H1 (cell line): ENCODE results near the gene PTGES2. TPM values are rescaled to one million over a fixed set of nuclear protein-coding genes. Genes with fewer than 3 reads are reported as not detected.

Experiments used
- CTCF ChIA-PET: fragments of 300-600 bp; sonication (Branson Sonifier 250); formaldehyde crosslinking; loops from one replicate; lab custom pipeline; 2021; ENCODE audit not compliant: partially characterized antibody; lab: Charles Lee
- POLR2A ChIA-PET: fragments of 300-600 bp; sonication (Branson Sonifier 250); formaldehyde crosslinking; loops from one replicate; lab custom pipeline; 2021; ENCODE audit warnings: inconsistent platforms; ENCODE audit not compliant: partially characterized antibody; lab: Charles Lee
- DNase-seq, 2 experiments: peaks; one replicate each; pipeline versions ENCODE4 v3.0.0 to v3.0.0-alpha.2; 2010 to 2022; ENCODE audit warnings: low spot score in 2 of 2, low read depth in 1 of 2, mixed read lengths in 1 of 2
- FAIRE-seq: peaks from 2 replicates; lab custom pipeline; 2011; peaks lifted over from hg19 to GRCh38; lab: Jason Lieb, UNC
- H2AFZ ChIP-seq: 2 replicates; pipeline ENCODE4 v1.8.1; 2012; ENCODE audit warnings: low read length, inconsistent platforms
- H2AK5ac ChIP-seq: 2 replicates; pipeline ENCODE4 v1.6.1; 2013; ENCODE audit warnings: low read depth, low read length
- H2BK120ac ChIP-seq: replicated peaks from 2 replicates; pipeline ENCODE3; 2013; ENCODE audit warnings: low read depth, low read length, inconsistent platforms
- H2BK12ac ChIP-seq: 2 replicates; pipeline ENCODE4 v1.6.1; 2013; ENCODE audit warnings: low read depth, low read length
- H2BK15ac ChIP-seq: 2 replicates; pipeline ENCODE4 v1.6.1; 2013; ENCODE audit warnings: low read length
- H2BK20ac ChIP-seq: 2 replicates; pipeline ENCODE4 v1.6.1; 2013; ENCODE audit warnings: low read length
- H2BK5ac ChIP-seq: 2 replicates; pipeline ENCODE4 v1.6.1; 2013; ENCODE audit warnings: low read depth, low read length
- H3K14ac ChIP-seq: 2 replicates; pipeline ENCODE4 v1.6.1; 2013; ENCODE audit warnings: inconsistent platforms; ENCODE audit not compliant: insufficient read length
- H3K18ac ChIP-seq: 2 replicates; pipeline ENCODE4 v1.6.1; 2013; ENCODE audit warnings: low read length; ENCODE audit errors: extremely low read depth
- H3K23ac ChIP-seq: 2 replicates; pipeline ENCODE4 v1.6.1; 2013; ENCODE audit warnings: inconsistent platforms; ENCODE audit not compliant: insufficient read length
- H3K23me2 ChIP-seq: 2 replicates; pipeline ENCODE4 v1.6.1; 2013; ENCODE audit warnings: low read depth, low read length
- H3K27ac ChIP-seq: 2 replicates; pipeline ENCODE4 v1.6.1; 2011; ENCODE audit warnings: low read depth, low read length, inconsistent platforms
- H3K27me3 ChIP-seq, 4 experiments: replicated peaks in 1 of 4; 1 replicate in 1 of 4; 2 replicates in 3 of 4; pipeline versions ENCODE4 v1.6.1 to v1.8.1; 2011 to 2013; ENCODE audit warnings: low read length in 3 of 4, mild to moderate bottlenecking in 3 of 4, inconsistent platforms in 2 of 4, mixed read lengths in 2 of 4, moderate library complexity in 1 of 4; ENCODE audit not compliant: control insufficient read depth in 3 of 4, insufficient read depth in 3 of 4; ENCODE audit errors: extremely low read depth in 1 of 4
- H3K36me3 ChIP-seq, 4 experiments: 2 replicates each; pipeline versions ENCODE4 v1.6.1 to v1.8.1; 2011 to 2013; ENCODE audit warnings: mild to moderate bottlenecking in 4 of 4, low read length in 3 of 4, moderate library complexity in 2 of 4, control low read depth in 1 of 4, inconsistent platforms in 1 of 4; ENCODE audit not compliant: insufficient read depth in 4 of 4, control insufficient read depth in 2 of 4
- H3K4ac ChIP-seq: replicated peaks from 2 replicates; pipeline ENCODE3; 2013; ENCODE audit warnings: low read length, low read depth, mixed read lengths, inconsistent platforms; ENCODE audit not compliant: insufficient read length
- H3K4me1 ChIP-seq, 4 experiments: replicated peaks in 1 of 4; 1 replicate in 1 of 4; 2 replicates in 3 of 4; pipeline versions ENCODE4 v1.6.1 to v1.8.1; 2011 to 2013; ENCODE audit warnings: low read length in 3 of 4, inconsistent platforms in 2 of 4, mixed read lengths in 1 of 4; ENCODE audit not compliant: insufficient read depth in 4 of 4, control insufficient read depth in 3 of 4
- H3K4me2 ChIP-seq, 2 experiments: 2 replicates each; pipeline versions ENCODE4 v1.6.1 to v1.8.1; 2011 to 2013; ENCODE audit warnings: low read depth in 2 of 2, low read length in 2 of 2, control low read depth in 1 of 2, inconsistent platforms in 1 of 2, mild to moderate bottlenecking in 1 of 2; ENCODE audit not compliant: insufficient read depth in 1 of 2
- H3K4me3 ChIP-seq, 4 experiments: fragments of 200-600, 300-600 bp in 1 of 4; sonication (generic), shearing (Covaris generic), sonication (Bioruptor Twin) in 1 of 4; 2 replicates each; pipeline versions ENCODE4 v1.5.1 to v1.8.1; 2011 to 2016; ENCODE audit warnings: low read length in 4 of 4, low read depth in 3 of 4, control low read depth in 2 of 4, inconsistent platforms in 2 of 4, mild to moderate bottlenecking in 2 of 4, mixed read lengths in 1 of 4, moderate library complexity in 1 of 4; ENCODE audit not compliant: insufficient read depth in 2 of 4; ENCODE audit errors: extremely low read depth in 1 of 4
- H3K56ac ChIP-seq: replicated peaks from 2 replicates; pipeline ENCODE3; 2013; ENCODE audit warnings: low read depth, mild to moderate bottlenecking, mixed read lengths, low read length, inconsistent platforms; ENCODE audit not compliant: insufficient read length
- H3K79me1 ChIP-seq: 2 replicates; pipeline ENCODE4 v1.6.1; 2013; ENCODE audit warnings: low read depth, low read length, control low read depth
- H3K79me2 ChIP-seq, 2 experiments: 2 replicates each; pipeline versions ENCODE4 v1.6.1 to v1.8.1; 2012 to 2013; ENCODE audit warnings: low read length in 2 of 2, mild to moderate bottlenecking in 2 of 2, inconsistent platforms in 1 of 2; ENCODE audit not compliant: insufficient read depth in 2 of 2, control insufficient read depth in 1 of 2
- H3K9ac ChIP-seq, 4 experiments: replicated peaks in 1 of 4; 1 replicate in 1 of 4; 2 replicates in 3 of 4; pipeline versions ENCODE4 v1.6.1 to v1.8.1; 2011 to 2013; ENCODE audit warnings: low read depth in 3 of 4, low read length in 3 of 4, control low read depth in 2 of 4, mild to moderate bottlenecking in 2 of 4, moderate library complexity in 2 of 4, inconsistent platforms in 1 of 4; ENCODE audit errors: extremely low read depth in 1 of 4
- H3K9me3 ChIP-seq, 2 experiments: 2 replicates each; pipeline versions ENCODE4 v1.6.1 to v1.8.1; 2012 to 2013; ENCODE audit warnings: mild to moderate bottlenecking in 2 of 2, moderate library complexity in 2 of 2, control low read depth in 1 of 2, inconsistent platforms in 1 of 2, low read depth in 1 of 2, low read length in 1 of 2, mixed read lengths in 1 of 2; ENCODE audit not compliant: insufficient read depth in 2 of 2
- H4K20me1 ChIP-seq, 2 experiments: replicated peaks in 1 of 2; 2 replicates each; pipeline versions ENCODE3 to v1.8.1; 2011 to 2013; ENCODE audit warnings: inconsistent platforms in 2 of 2, low read length in 2 of 2, mild to moderate bottlenecking in 1 of 2; ENCODE audit not compliant: insufficient read depth in 2 of 2, control insufficient read depth in 1 of 2
- H4K5ac ChIP-seq: 2 replicates; pipeline ENCODE4 v1.6.1; 2013; ENCODE audit warnings: low read length, low read depth, mixed read lengths, inconsistent platforms; ENCODE audit not compliant: insufficient read length
- H4K8ac ChIP-seq: 2 replicates; pipeline ENCODE4 v1.8.0; 2013; ENCODE audit warnings: mild to moderate bottlenecking, moderate library complexity, low read length, inconsistent platforms; ENCODE audit not compliant: insufficient read depth; ENCODE audit errors: extremely low read depth
- H4K91ac ChIP-seq: replicated peaks from 2 replicates; pipeline ENCODE3; 2013; ENCODE audit warnings: low read length, mixed read lengths, inconsistent platforms; ENCODE audit not compliant: insufficient read length
- HDAC2 ChIP-seq, 2 experiments: fragments of 300-600 bp in 1 of 2; sonication (generic) in 1 of 2; IDR thresholded peaks; 2 replicates each; pipeline ENCODE4 v1.6.1; 2011 to 2012; ENCODE audit warnings: low read depth in 2 of 2, low read length in 2 of 2, mild to moderate bottlenecking in 2 of 2, moderate library complexity in 2 of 2, borderline replicate concordance in 1 of 2, inconsistent platforms in 1 of 2
- POLR2A ChIP-seq, 2 experiments: IDR thresholded peaks; 1 replicate in 1 of 2; 2 replicates in 1 of 2; pipeline ENCODE4 v1.6.1; 2011; ENCODE audit warnings: low read depth in 2 of 2, low read length in 2 of 2, mild to moderate bottlenecking in 2 of 2; ENCODE audit errors: control extremely low read depth in 1 of 2
- POLR2AphosphoS5 ChIP-seq: IDR thresholded peaks from 2 replicates; pipeline ENCODE4 v1.6.1; 2011; ENCODE audit warnings: low read depth, low read length
- WGBS, 2 experiments: shearing (Covaris generic) in 1 of 2; methylation state at CpG; one replicate each; pipeline versions ENCODE4 v1.1.6 to v1.1.7; 2013 to 2015; ENCODE audit warnings: low lambda C conversion rate in 2 of 2, mixed read lengths in 2 of 2, inconsistent platforms in 1 of 2, low coverage in 1 of 2, missing lambda C conversion rate in 1 of 2; ENCODE audit not compliant: insufficient replicate concordance in 2 of 2, insufficient coverage in 1 of 2, insufficient read length in 1 of 2; ENCODE audit errors: extremely low coverage in 1 of 2, missing lambda C conversion rate in 1 of 2; 5-methylcytosine and 5-hydroxymethylcytosine counted together
- polyA plus RNA-seq, 7 experiments: library from polyadenylated mRNA; depleted of rRNA in 3 of 7; stranded (reverse) in 5 of 7; unstranded in 2 of 7; fragments of >200 nt in 5 of 7; fragments of 200-250 nt in 2 of 7; gene quantifications; 1 replicate in 5 of 7; 2 replicates in 1 of 7; 4 replicates in 1 of 7; pipeline versions ENCODE4 v1.2.1 to v1.2.3, GENCODE V29; 2011 to 2013; ENCODE audit warnings: missing spikeins in 2 of 7, mixed read lengths in 2 of 7
- total RNA-seq: library from RNA; stranded (reverse); fragmentation: NEBNext Ultra II Directional; extraction: Animal tissue kit (Norgen Biotek cat#: 25700); gene quantifications from 2 replicates; pipeline ENCODE4 v1.2.1, GENCODE V29; 2021

Gene PTGES2
- total and polyA plus RNA-seq, 2 of the 8 experiments (the other 6 are each of a cell fraction or from before 2014, with no cell fraction given): 80.7 to 81.2 TPM

- WGBS, 2 experiments: 91% methylated on average over 11 of the region's 20 CpGs; no CpG with 5 or more reads in 1 of the 2 experiments
- Histone ChIP-seq H2BK120ac (no peak overlapping the region), H3K79me2 (peaks cover 0 to 20% of the 10 kb centered on the region in 2 experiments; a peak in 2 of 4 replicates), H3K56ac (no peak overlapping the region), H4K91ac (no peak overlapping the region), H2BK12ac (no peak overlapping the region), H2BK20ac (no peak overlapping the region), H3K23ac (no peak overlapping the region), H3K27me3 (no peaks in the 10 kb centered on the region), H3K4ac (no peak overlapping the region), H3K4me3 (no peak overlapping the region), H3K36me3 (peaks cover 22 to 44% (median 29%) of the 10 kb centered on the region in 4 experiments), H3K9ac (no peak overlapping the region), H2AK5ac (no peak overlapping the region), H3K79me1 (peaks cover 17% of the 10 kb centered on the region), H4K20me1 (peaks cover 9 to 33% of the 10 kb centered on the region in 2 experiments), H3K4me1 (peaks cover 11 to 28% (median 22%) of the 10 kb centered on the region in 4 experiments), H4K5ac (no peak overlapping the region), H3K18ac (no peak overlapping the region), H3K23me2 (peaks cover 9% of the 10 kb centered on the region), H2BK5ac (no peak overlapping the region), H2BK15ac (no peak overlapping the region), H3K27ac (no peak overlapping the region), H3K4me2 (no peak overlapping the region), H4K8ac (no peak overlapping the region; the same call in 1 of the 2 replicates), H3K14ac (no peak overlapping the region), H2AFZ (no peak overlapping the region), H3K9me3 (no peaks in the 10 kb centered on the region)
- CTCF ChIA-PET: interaction anchor here (1.6 to 10.5 kb wide), 5 partner anchors 13 to 159 kb away, joined by 3 to 114 read pairs (median 32); no protein-coding TSS in a partner anchor
- TF ChIP-seq POLR2AphosphoS5 (0 out of 2 replicates have a peak, but pooled peaks have one; percentile 23), HDAC2 (IDR thresholded peaks at IDR 0.05; ENCODE audit: borderline replicate concordance in 1 of 2, low read depth in 2 of 2, low read length in 2 of 2) (no peak), POLR2A (IDR thresholded peaks at IDR 0.05; ENCODE audit: control extremely low read depth in 1 of 2, low read depth in 2 of 2, low read length in 2 of 2) (no peak)
- POLR2A ChIA-PET: interaction anchor here (1.2 to 12.1 kb wide), 4 partner anchors 7 to 123 kb away, joined by 4 to 119 read pairs (median 31); no protein-coding TSS in a partner anchor
- no peak for FAIRE-seq
- DNase-seq: no peak
These were observed 25.8 kb downstream of the PTGES2 start for GRCh38 chr9:128101690-128102089.
